ENCODE measurements around the gene MYOT.

DNA sequence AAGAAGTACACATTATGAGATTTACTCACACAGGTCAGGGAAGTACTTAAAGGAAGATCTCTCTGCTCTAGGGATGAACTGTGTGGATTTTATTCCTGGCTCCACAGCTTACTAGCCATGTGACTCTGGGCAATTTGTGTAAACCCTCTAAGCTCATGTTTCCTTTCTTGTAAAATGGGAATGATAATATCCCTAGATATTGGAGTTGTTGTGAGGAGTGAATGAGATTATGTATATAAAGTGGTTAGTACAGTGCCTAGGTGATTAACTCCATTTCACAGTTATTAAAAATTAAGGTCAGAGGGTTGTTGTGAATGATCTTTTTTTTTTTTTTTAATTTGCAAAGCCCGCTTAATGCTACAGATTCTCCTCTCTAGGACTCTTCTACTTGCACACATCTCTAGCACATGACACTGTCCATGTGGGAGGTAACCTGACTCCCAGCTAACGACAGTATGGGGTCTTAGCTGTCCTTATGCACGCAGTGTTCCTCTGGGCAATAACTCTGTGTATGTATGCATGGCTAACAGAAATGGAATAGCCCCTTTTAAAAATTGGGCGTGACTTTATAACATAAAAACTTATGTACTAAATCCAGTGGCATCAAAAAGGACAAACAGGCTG, 23.9 kb upstream of the MYOT start:
- TF ChIP-seq POLR2AphosphoS5 (IDR thresholded peaks at IDR 0.05; ENCODE audit: borderline replicate concordance, low read depth, low read length) (no peak), EZH2 (IDR thresholded peaks at IDR 0.05) (no peak)
